Adipose tissue (tissue), 3 donors: ENCODE results near the gene NUFIP1. TPM values are rescaled to one million over a fixed set of nuclear protein-coding genes. Genes with fewer than 3 reads are reported as not detected.
"Not testable (repeated sequence)": the region's sequence is repeated elsewhere in the genome, so short reads cannot be mapped to it uniquely, and the experiment has no call there.

Experiments
- H3K27ac ChIP-seq: one replicate; pipeline ENCODE4 v1.5.1; 2013; ENCODE audit warnings: low read depth, low read length
- WGBS, 3 donors: extraction: QIAGEN DNeasy Blood & Tissue Kit; methylation state at CpG; one replicate each; pipeline ENCODE4 v1.1.7; 2013; 5-methylcytosine and 5-hydroxymethylcytosine counted together
- polyA plus RNA-seq, 3 donors: library from polyadenylated mRNA; stranded (reverse); fragments of 200-250 nt; gene quantifications; one replicate each; pipeline ENCODE4 v1.2.3, GENCODE V29; 2013
- donor health status: healthy with polysubstance abuse.
- donor health status: Bipolar disorder and iron deficiency.
- donor health status: healthy.

The NUFIP1 gene
- polyA plus RNA-seq, 3 donors: 1.4 to 3.9 (median 3.1) TPM

DNA sequence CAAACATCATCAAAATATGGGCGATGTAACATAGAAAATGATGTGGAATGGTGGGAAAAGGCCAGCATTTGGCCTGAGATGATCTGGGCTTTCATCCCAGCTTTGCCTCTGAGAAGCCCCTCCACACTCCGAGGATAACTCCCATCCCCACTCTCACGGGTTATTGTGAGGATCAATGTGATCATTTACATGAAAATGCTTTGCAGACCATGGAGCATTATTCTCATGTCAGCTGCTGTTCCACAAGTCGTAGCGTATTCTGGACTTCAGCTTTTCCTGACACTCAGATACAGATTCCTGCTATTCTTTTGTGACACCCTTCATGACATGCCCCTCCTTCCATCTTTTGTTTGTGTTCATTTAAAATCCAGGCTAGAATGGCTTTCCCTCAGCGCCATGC, 86.5 kb downstream of the NUFIP1 start:
- 86 to 89% (median 87%) methylated on average over 6 of the region's 6 CpGs for WGBS, 3 donors
- peak overlapping the region; percentile 51 for H3K27ac ChIP-seq

DNA sequence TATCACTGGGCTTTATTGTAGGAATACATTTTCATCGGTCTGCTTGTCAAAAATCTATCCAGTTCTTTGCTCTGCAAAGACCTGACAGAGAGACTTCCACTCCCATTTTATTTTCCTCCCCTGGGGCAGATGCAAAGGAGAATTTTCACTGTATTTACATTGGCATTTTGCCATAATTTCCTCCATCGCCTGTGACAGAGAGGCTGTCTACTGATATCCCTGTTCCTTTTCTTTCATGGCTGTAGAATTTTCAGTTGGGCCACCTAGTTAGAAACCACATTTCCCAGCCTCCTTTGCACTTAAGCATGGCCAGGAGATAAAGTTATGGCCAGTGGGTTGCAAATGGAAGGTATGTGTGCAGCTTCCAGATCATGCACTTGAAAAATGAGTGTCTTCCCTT, 89.3 kb downstream of the NUFIP1 start:
- 43 to 68% (median 63%) methylated on average over 2 of the region's 2 CpGs for WGBS, 3 donors
- H3K27ac ChIP-seq: no peak overlapping the region

- 85 to 96% (median 86%) methylated on average over 2 of the region's 2 CpGs for WGBS, 3 donors
- not testable (repeated sequence) for H3K27ac ChIP-seq
These were observed 91.0 kb downstream of the NUFIP1 start for GRCh38 chr13:44898308-44898707.

- H3K27ac ChIP-seq: no peak overlapping the region
- WGBS, 3 donors: 71 to 76% (median 74%) methylated on average over 5 of the region's 5 CpGs
These were observed 93.3 kb downstream of the NUFIP1 start for GRCh38 chr13:44895953-44896335.

DNA sequence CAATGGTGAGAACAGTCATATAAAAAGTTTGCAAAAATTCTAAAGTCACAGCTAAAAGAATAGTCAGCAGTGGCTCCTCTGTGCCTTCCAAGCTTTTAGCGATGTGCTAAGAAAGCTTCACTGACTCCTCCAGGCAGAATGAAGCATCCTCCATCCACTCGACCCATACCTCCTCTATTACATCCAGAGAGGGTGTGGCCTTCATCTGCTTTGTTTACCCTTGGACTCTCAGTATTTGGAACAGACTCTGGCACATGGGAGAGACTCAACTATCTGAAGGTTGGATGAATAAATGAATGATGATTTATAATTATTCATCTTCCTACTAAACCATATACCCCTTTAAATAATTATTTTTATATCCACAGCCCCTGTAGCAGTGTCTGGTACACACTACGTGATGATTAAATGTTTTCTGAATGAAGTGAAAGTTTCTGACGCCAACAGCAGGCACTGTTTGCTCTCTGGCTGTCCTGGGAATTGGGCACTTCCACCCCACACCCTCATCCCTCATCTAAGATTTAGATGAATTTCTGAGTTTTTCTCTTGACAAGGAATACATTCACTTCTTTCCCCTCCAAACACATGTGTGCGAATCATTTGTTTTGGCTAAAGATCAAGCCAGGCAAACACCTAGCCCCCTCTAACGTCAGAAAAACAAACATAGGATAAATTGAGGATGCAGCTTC, 93.9 kb downstream of the NUFIP1 start:
- WGBS, 3 donors: 52 to 69% (median 59%) methylated on average over 6 of the region's 6 CpGs
- H3K27ac ChIP-seq: no peak overlapping the region

- 81 to 83% (median 81%) methylated on average over 13 of the region's 13 CpGs for WGBS, 3 donors
These were observed 95.1 kb downstream of the NUFIP1 start for GRCh38 chr13:44894001-44894770.

More at GRCh38 chr13:44894001-44894770, 95.1 kb downstream of the NUFIP1 start:
- no peak overlapping the region for H3K27ac ChIP-seq

Other genes starting within 250 kb of the NUFIP1 start
- gene GPALPP1, start 67 bp upstream of the NUFIP1 start, polyA plus RNA-seq: 10 to 100 TPM in 1 of 3 donors, 1 to 10 TPM in 2; 5.4 to 10.1 (median 7.8) TPM
- 10 to 100 TPM in 1 of 3 donors, 1 to 10 TPM in 2; 8.1 to 12.5 (median 9.1) TPM for gene GTF2F2, start 131.0 kb upstream of the NUFIP1 start, polyA plus RNA-seq
- gene KCTD4, start 211.6 kb upstream of the NUFIP1 start, polyA plus RNA-seq: under 1 TPM in 1 of 3 donors, not detected in 2; 0.37 TPM